IMR-90 (cell line): ENCODE measurements around the gene DHRS12. TPM values are rescaled to one million over a fixed set of nuclear protein-coding genes. Genes with fewer than 3 reads are reported as not detected.

Experiments
- ATAC-seq: fragments of 200-7000 bp; cut with Tn5 transposase; 2 replicates; pipeline ENCODE4 v1.9.1; 2020; ENCODE audit warnings: low read depth, mild to moderate bottlenecking, moderate library complexity
- BruUV-seq: library from RNA; stranded (reverse); fragments of 400-500 nt; replicated peaks from 2 replicates; lab custom pipeline; 2021; lab: Mats Ljungman, UMichigan
- CTCF ChIA-PET: fragments of 300-600 bp; formaldehyde crosslinking; extraction: SDS; loops from one replicate; lab custom pipeline; 2021; ENCODE audit warnings: antibody characterized with exemption; lab: Yijun Ruan, JAX
- POLR2A ChIA-PET: fragments of 300-600 bp; sonication (Branson Sonifier 250); formaldehyde crosslinking; loops from one replicate; lab custom pipeline; 2022; ENCODE audit warnings: antibody characterized with exemption; ENCODE audit not compliant: unreplicated experiment; lab: Charles Lee
- DNase-seq: peaks from one replicate; pipeline ENCODE4 v3.0.0; 2013
- H2AFZ ChIP-seq: replicated peaks from 2 replicates; pipeline ENCODE3; 2013; ENCODE audit warnings: low read length, mild to moderate bottlenecking; ENCODE audit not compliant: poor library complexity
- H2AK5ac ChIP-seq: 2 replicates; pipeline ENCODE4 v1.6.1; 2013; ENCODE audit warnings: low read depth, low read length, inconsistent platforms
- H2AK9ac ChIP-seq: replicated peaks from 2 replicates; pipeline ENCODE3; 2013; ENCODE audit warnings: mild to moderate bottlenecking, low read depth, low read length, moderate library complexity; ENCODE audit not compliant: poor library complexity
- H2BK120ac ChIP-seq: 2 replicates; pipeline ENCODE4 v1.6.1; 2013; ENCODE audit warnings: low read depth, low read length, inconsistent platforms
- H2BK15ac ChIP-seq: 3 replicates; pipeline ENCODE4 v1.6.1; 2013; ENCODE audit warnings: low read depth, low read length, inconsistent platforms
- H2BK20ac ChIP-seq: 2 replicates; pipeline ENCODE4 v1.6.1; 2013; ENCODE audit warnings: low read depth, mild to moderate bottlenecking, inconsistent platforms, low read length, moderate library complexity
- H2BK5ac ChIP-seq: 2 replicates; pipeline ENCODE4 v1.6.1; 2013; ENCODE audit warnings: mild to moderate bottlenecking, low read depth, low read length, inconsistent platforms; ENCODE audit not compliant: poor library complexity, severe bottlenecking
- H3K14ac ChIP-seq: replicated peaks from 2 replicates; pipeline ENCODE4 v1.6.1; 2013; ENCODE audit warnings: low read depth, low read length, inconsistent platforms
- H3K18ac ChIP-seq: 2 replicates; pipeline ENCODE4 v1.6.1; 2013; ENCODE audit warnings: low read depth, low read length, control low read depth
- H3K23ac ChIP-seq: 2 replicates; pipeline ENCODE4 v1.6.1; 2013; ENCODE audit warnings: low read depth, low read length, inconsistent platforms
- H3K27ac ChIP-seq: 2 replicates; pipeline ENCODE4 v1.5.1; 2013; ENCODE audit warnings: mild to moderate bottlenecking, control low read depth, low read length; ENCODE audit not compliant: insufficient read depth
- H3K27me3 ChIP-seq: 2 replicates; pipeline ENCODE4 v1.6.1; 2013; ENCODE audit warnings: low read length; ENCODE audit not compliant: control insufficient read depth, insufficient read depth
- H3K36me3 ChIP-seq: 2 replicates; pipeline ENCODE4 v1.6.1; 2013; ENCODE audit warnings: low read length, mixed read lengths; ENCODE audit not compliant: control insufficient read depth, insufficient read depth
- H3K4ac ChIP-seq: 2 replicates; pipeline ENCODE4 v1.6.1; 2013; ENCODE audit warnings: low read depth, low read length, inconsistent platforms
- H3K4me1 ChIP-seq: 2 replicates; pipeline ENCODE4 v1.6.1; 2013; ENCODE audit warnings: low read length, mixed read lengths; ENCODE audit not compliant: control insufficient read depth, insufficient read depth
- H3K4me2 ChIP-seq: 2 replicates; pipeline ENCODE4 v1.6.1; 2013; ENCODE audit warnings: low read depth, mild to moderate bottlenecking, control low read depth, low read length, moderate library complexity
- H3K4me3 ChIP-seq: 2 replicates; pipeline ENCODE4 v1.5.1; 2013; ENCODE audit warnings: low read depth, mild to moderate bottlenecking, control low read depth, low read length, moderate library complexity; ENCODE audit not compliant: insufficient read depth
- H3K56ac ChIP-seq: 2 replicates; pipeline ENCODE4 v1.6.1; 2013; ENCODE audit warnings: low read length, inconsistent platforms; ENCODE audit not compliant: insufficient read depth; ENCODE audit errors: extremely low read depth
- H3K79me1 ChIP-seq, 2 experiments: 2 replicates each; pipeline ENCODE4 v1.6.1; 2013; ENCODE audit warnings: low read length in 2 of 2, inconsistent platforms in 1 of 2, low read depth in 1 of 2
- H3K9ac ChIP-seq: 2 replicates; pipeline ENCODE4 v1.6.1; 2013; ENCODE audit warnings: low read depth, low read length, control low read depth
- H3K9me1 ChIP-seq: 2 replicates; pipeline ENCODE4 v1.6.1; 2013; ENCODE audit warnings: low read length, inconsistent platforms; ENCODE audit not compliant: insufficient read depth
- H3K9me3 ChIP-seq: 2 replicates; pipeline ENCODE4 v1.6.1; 2013; ENCODE audit warnings: low read length; ENCODE audit not compliant: control insufficient read depth, insufficient read depth
- H4K20me1 ChIP-seq: 2 replicates; pipeline ENCODE4 v1.6.1; 2013; ENCODE audit warnings: low read length, inconsistent platforms; ENCODE audit not compliant: insufficient read depth
- H4K5ac ChIP-seq: 2 replicates; pipeline ENCODE4 v1.6.1; 2013; ENCODE audit warnings: mild to moderate bottlenecking, low read depth, low read length, control low read depth
- H4K8ac ChIP-seq, 2 experiments: 2 replicates each; pipeline ENCODE4 v1.6.1; 2013; ENCODE audit warnings: low read depth in 2 of 2, low read length in 2 of 2, control low read depth in 1 of 2, inconsistent platforms in 1 of 2
- H4K91ac ChIP-seq: 2 replicates; pipeline ENCODE4 v1.6.1; 2013; ENCODE audit warnings: low read depth, low read length, inconsistent platforms; ENCODE audit not compliant: insufficient read depth
- FOS ChIP-seq: fragments of 150-350 bp; IDR thresholded peaks from 2 replicates; pipeline ENCODE4 v1.6.1; 2016; ENCODE audit warnings: low read depth, low read length
- MAZ ChIP-seq: IDR thresholded peaks from 2 replicates; pipeline ENCODE4 v1.6.1; 2012; ENCODE audit warnings: low read depth, mild to moderate bottlenecking, low read length, improper control_type of control experiment, moderate library complexity, borderline replicate concordance
- RFX5 ChIP-seq: IDR thresholded peaks from 2 replicates; pipeline ENCODE4 v1.8.0; 2012; ENCODE audit warnings: low read depth, mild to moderate bottlenecking, low read length, moderate library complexity
- WGBS, 2 experiments: methylation state at CpG; one replicate each; pipeline versions ENCODE4 v1.1.5 to v1.1.7; 2013; ENCODE audit warnings: missing lambda C conversion rate in 2 of 2; ENCODE audit not compliant: insufficient read length in 1 of 2; ENCODE audit errors: extremely low coverage in 2 of 2; 5-methylcytosine and 5-hydroxymethylcytosine counted together
- dilution Hi-C: fragments of 300-500 bp; cut with HindIII; formaldehyde crosslinking; loops from one replicate; pipeline ENCODE4 v1.14.3; 2018; ENCODE audit warnings: low sequenced_read_pairs; ENCODE audit not compliant: unreplicated experiment
- in situ Hi-C: fragments of 300-500 bp; cut with MboI; formaldehyde crosslinking; loops from 3 replicates; pipeline ENCODE4 v1.14.3; 2019; ENCODE audit warnings: low sequenced_read_pairs, inconsistent platforms, mixed read lengths
- intact Hi-C: fragments of 100-400 bp; cut with micrococcal nuclease; formaldehyde crosslinking; loops from 2 replicates; pipeline ENCODE4 v1.10.0; 2022
- polyA plus RNA-seq, 3 experiments: library from polyadenylated mRNA; depleted of rRNA; stranded (reverse); fragments of >200 nt; gene quantifications; 2 replicates each; pipeline ENCODE4 v1.2.3, GENCODE V29; 2012; ENCODE audit warnings: low replicate concordance in 1 of 3
- total RNA-seq: library from RNA; depleted of rRNA; stranded (reverse); fragments of >200 nt; gene quantifications from 2 replicates; pipeline ENCODE4 v1.2.3, GENCODE V29; 2012

Gene DHRS12
- total and polyA plus RNA-seq, 2 of the 4 experiments (the other 2 are of a cell fraction) = 1.3 to 1.6 TPM

DNA sequence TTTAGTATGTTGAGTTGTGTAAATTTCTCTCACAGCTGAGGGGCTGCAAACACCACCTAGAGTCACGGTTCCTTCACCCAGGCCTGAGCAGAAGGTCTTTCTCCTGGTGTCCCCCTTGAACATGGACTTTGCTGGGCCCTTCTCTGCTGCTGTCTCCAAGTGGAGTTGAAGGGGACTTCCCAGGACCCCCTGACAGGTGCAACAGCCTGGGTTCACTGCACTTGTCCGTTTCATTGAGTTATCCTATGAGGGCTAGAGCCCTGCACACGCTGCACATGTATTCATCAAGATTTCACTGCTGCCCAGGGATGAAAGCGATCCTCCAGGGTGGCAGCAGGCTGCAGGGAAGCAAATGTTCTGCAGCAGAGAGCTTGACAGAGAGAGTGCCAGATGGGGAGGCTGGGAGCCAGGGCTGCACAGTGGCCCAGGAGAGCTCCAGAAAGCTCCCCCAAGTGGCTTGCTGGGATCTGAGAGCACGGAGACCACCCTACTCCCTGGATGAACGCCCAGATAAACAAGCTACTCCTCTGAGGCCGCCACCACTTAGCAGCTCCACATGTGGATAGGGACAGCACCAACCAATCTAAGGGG lies 30.7 kb upstream of the DHRS12 start:
- no peaks in the 10 kb centered on the region for H3K36me3 ChIP-seq
- BruUV-seq = no TSS peak
- intact Hi-C loops = loop anchor here (5.0 kb wide), 1 partner anchor 293 kb away; the partner anchor contains the start of gene NEK5

More for the DNA sequence above, 30.7 kb upstream of the DHRS12 start:
- no peaks in the 10 kb centered on the region for H3K4me1 ChIP-seq
- H3K27ac ChIP-seq = no peak overlapping the region
- no peak overlapping the region for H4K5ac ChIP-seq
- H4K8ac ChIP-seq = no peak overlapping the region
- H2AFZ ChIP-seq = no peak overlapping the region
- no peak overlapping the region for H2BK15ac ChIP-seq
- no peaks in the 10 kb centered on the region for H3K79me1 ChIP-seq
- CTCF ChIA-PET = no interaction called here
- no peak overlapping the region for H4K91ac ChIP-seq
- H3K9ac ChIP-seq = no peak overlapping the region
- dilution Hi-C loops = no loop called here
- H3K23ac ChIP-seq = no peak overlapping the region
- H2AK9ac ChIP-seq = no peak overlapping the region
- no peaks in the 10 kb centered on the region for H3K9me3 ChIP-seq
- no peak for DNase-seq
- H3K18ac ChIP-seq = no peak overlapping the region
- H2BK120ac ChIP-seq = no peak overlapping the region
- POLR2A ChIA-PET = no interaction called here
- no peak overlapping the region for H2BK20ac ChIP-seq
- H3K56ac ChIP-seq = no peak overlapping the region
- H3K14ac ChIP-seq = no peak overlapping the region
- H3K4me2 ChIP-seq = no peak overlapping the region
- no peak for ATAC-seq
- no peak overlapping the region for H2BK5ac ChIP-seq
- peaks cover 40% of the 10 kb centered on the region for H3K27me3 ChIP-seq
- no peak overlapping the region for H3K4me3 ChIP-seq
- H3K4ac ChIP-seq = no peak overlapping the region
- H2AK5ac ChIP-seq = no peak overlapping the region
- TF ChIP-seq MAZ (no peak), FOS (no peak), RFX5 (no peak)
- no peaks in the 10 kb centered on the region for H3K9me1 ChIP-seq
- H4K20me1 ChIP-seq = no peaks in the 10 kb centered on the region
- no CpG with 5 or more reads among the region's 7 CpGs for WGBS, 2 experiments
- in situ Hi-C loops = no loop called here
